22Rv1 (cell line): ENCODE data around the gene PRXL2B.

Experiments
- ZFX ChIP-seq: fragments of 450-650 bp; IDR thresholded peaks from 2 replicates; pipeline ENCODE4 v1.6.1; 2017; ENCODE audit warnings: antibody characterized with exemption, borderline replicate concordance
- TF ChIP-seq, protein P1 (sequence below): fragments of 450-650 bp; IDR thresholded peaks from 2 replicates; pipeline ENCODE4 v1.5.1; 2017; ENCODE audit warnings: mild to moderate bottlenecking

GRCh38 chr1:2552189-2552588, 34.4 kb upstream of the PRXL2B start:
- TF ChIP-seq, protein P1, sequence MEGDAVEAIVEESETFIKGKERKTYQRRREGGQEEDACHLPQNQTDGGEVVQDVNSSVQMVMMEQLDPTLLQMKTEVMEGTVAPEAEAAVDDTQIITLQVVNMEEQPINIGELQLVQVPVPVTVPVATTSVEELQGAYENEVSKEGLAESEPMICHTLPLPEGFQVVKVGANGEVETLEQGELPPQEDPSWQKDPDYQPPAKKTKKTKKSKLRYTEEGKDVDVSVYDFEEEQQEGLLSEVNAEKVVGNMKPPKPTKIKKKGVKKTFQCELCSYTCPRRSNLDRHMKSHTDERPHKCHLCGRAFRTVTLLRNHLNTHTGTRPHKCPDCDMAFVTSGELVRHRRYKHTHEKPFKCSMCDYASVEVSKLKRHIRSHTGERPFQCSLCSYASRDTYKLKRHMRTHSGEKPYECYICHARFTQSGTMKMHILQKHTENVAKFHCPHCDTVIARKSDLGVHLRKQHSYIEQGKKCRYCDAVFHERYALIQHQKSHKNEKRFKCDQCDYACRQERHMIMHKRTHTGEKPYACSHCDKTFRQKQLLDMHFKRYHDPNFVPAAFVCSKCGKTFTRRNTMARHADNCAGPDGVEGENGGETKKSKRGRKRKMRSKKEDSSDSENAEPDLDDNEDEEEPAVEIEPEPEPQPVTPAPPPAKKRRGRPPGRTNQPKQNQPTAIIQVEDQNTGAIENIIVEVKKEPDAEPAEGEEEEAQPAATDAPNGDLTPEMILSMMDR, result no peak
- TF ChIP-seq ZFX, result no peak
